HepG2 (cell line): ENCODE results near the gene HSPB7. TPM values are rescaled to one million over a fixed set of nuclear protein-coding genes. Genes with fewer than 3 reads are reported as not detected.
A peak's percentile ranks its signal among the peaks of the same experiment; 100 is the strongest.

Source experiments
- ADNP ChIP-seq: sonication (generic); formaldehyde crosslinking; IDR thresholded peaks from 2 replicates; pipeline ENCODE4 v1.4.0; 2020; ENCODE audit warnings: missing genetic modification reagents
- ASH2L ChIP-seq: fragments of 300-600, 200-600 bp; sonication (generic); IDR thresholded peaks from 2 replicates; pipeline ENCODE4 v1.7.0; 2017; ENCODE audit warnings: low read depth, mild to moderate bottlenecking, moderate library complexity, mixed read lengths, low read length; ENCODE audit not compliant: insufficient read length
- ATAD3A ChIP-seq: sonication (generic); formaldehyde crosslinking; IDR thresholded peaks from 2 replicates; pipeline ENCODE4 v1.4.0; 2020; ENCODE audit warnings: missing genetic modification reagents
- HMGA1 ChIP-seq: sonication (generic); formaldehyde crosslinking; conservative IDR thresholded peaks from 2 replicates; pipeline ENCODE4 v1.4.0; 2020; ENCODE audit warnings: missing genetic modification reagents
- MATR3 ChIP-seq: sonication (generic); formaldehyde crosslinking; IDR thresholded peaks from 2 replicates; pipeline ENCODE4 v1.4.0; 2020; ENCODE audit warnings: missing genetic modification reagents
- MBNL3 ChIP-seq: fragments of 250-450 bp; sonication (Bioruptor Pico); conservative IDR thresholded peaks from 2 replicates; pipeline ENCODE4 v1.8.0; 2022; ENCODE audit warnings: mild to moderate bottlenecking, inconsistent platforms
- MXI1 ChIP-seq: IDR thresholded peaks from 3 replicates; pipeline ENCODE4 v1.6.1; 2012; ENCODE audit warnings: low read depth, low read length, inconsistent platforms, borderline replicate concordance
- TIGD3 ChIP-seq: sonication (generic); formaldehyde crosslinking; IDR thresholded peaks from 2 replicates; pipeline ENCODE4 v1.5.1; 2020; ENCODE audit warnings: mild to moderate bottlenecking, missing genetic modification reagents, borderline replicate concordance
- TRAFD1 ChIP-seq: sonication (generic); formaldehyde crosslinking; IDR thresholded peaks from 2 replicates; pipeline ENCODE4 v1.5.1; 2020; ENCODE audit warnings: missing genetic modification reagents, mild to moderate bottlenecking, borderline replicate concordance
- ZBTB37 ChIP-seq: sonication (generic); formaldehyde crosslinking; IDR thresholded peaks from 2 replicates; pipeline ENCODE4 v1.4.0; 2020; ENCODE audit warnings: mild to moderate bottlenecking, missing genetic modification reagents
- ZFP37 ChIP-seq: sonication (generic); formaldehyde crosslinking; IDR thresholded peaks from 2 replicates; pipeline ENCODE4 v1.4.0; 2020; ENCODE audit warnings: missing genetic modification reagents, borderline replicate concordance
- ZNF563 ChIP-seq: sonication (generic); formaldehyde crosslinking; IDR thresholded peaks from 2 replicates; pipeline ENCODE4 v1.8.0; 2022; ENCODE audit warnings: mild to moderate bottlenecking, moderate library complexity, missing genetic modification reagents
- ZNF747 ChIP-seq: sonication (generic); formaldehyde crosslinking; IDR thresholded peaks from 2 replicates; pipeline ENCODE4 v1.8.1; 2023; ENCODE audit warnings: missing genetic modification reagents, mild to moderate bottlenecking, borderline replicate concordance
- polyA plus RNA-seq, 8 experiments: library from polyadenylated mRNA; depleted of rRNA in 3 of 8; stranded (reverse) in 7 of 8; unstranded in 1 of 8; fragments of >200 nt; fragmentation: Illumina TruSeq in 4 of 8; extraction: Trizol in 4 of 8; gene quantifications; 2 replicates each; pipeline versions ENCODE4 v1.2.1 to v1.2.3, GENCODE V29; 2011 to 2016; ENCODE audit warnings: low read depth in 4 of 8, missing spikeins in 1 of 8, mixed read lengths in 1 of 8; ENCODE audit not compliant: insufficient read depth in 1 of 8
- total RNA-seq, 5 experiments: library from RNA; depleted of rRNA; stranded (reverse); fragments of >200 nt; fragmentation: Illumina TruSeq; extraction: Trizol; gene quantifications; 2 replicates each; pipeline ENCODE4 v1.2.3, GENCODE V29; 2016; ENCODE audit warnings: low read depth in 1 of 5
- TF ChIP-seq, protein P1 (sequence below): sonication (generic); formaldehyde crosslinking; IDR thresholded peaks from 2 replicates; pipeline ENCODE4 v1.5.0; 2020; ENCODE audit warnings: mild to moderate bottlenecking, missing genetic modification reagents, borderline replicate concordance

HSPB7 gene
- total and polyA plus RNA-seq, 2 of the 13 experiments (the other 11 are each of a cell fraction or from before 2014, with no cell fraction given): 0.20 TPM; not detected in 1

DNA sequence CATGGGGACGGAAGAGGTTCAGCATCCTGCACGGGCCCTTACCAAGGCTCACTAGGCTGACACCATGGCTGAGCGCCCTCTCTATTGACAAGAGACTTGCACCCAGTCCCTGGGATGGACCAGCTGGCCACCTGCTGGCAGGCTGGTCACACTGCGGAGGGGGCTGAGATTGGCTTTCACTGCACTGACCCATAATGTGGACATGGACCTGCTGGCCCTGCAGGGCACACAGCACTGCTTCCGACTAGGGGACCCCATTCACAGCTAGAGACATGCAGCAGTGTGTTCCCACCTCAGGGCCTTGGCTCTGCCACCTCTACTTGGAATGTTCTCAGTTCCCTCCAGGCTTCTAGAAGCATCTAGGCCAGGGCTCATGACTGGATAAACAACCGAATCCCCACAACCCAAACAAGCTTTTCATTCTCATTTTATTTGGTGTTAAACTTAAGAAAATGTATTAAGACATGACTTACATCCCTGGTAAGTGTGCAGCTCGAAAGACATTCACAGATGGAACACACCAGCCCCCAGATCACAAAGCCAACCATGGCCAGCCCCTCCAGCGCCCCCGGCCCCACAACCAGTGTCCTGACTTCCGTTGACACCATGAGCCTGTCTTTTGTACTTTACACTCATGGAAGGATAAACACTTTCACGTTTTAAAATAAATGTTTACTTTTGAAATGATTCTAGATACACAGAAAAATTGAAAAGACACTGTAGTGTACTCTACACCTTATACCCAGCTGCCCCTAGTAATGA lies 23.1 kb downstream of the HSPB7 start (continued):
- TF ChIP-seq ZNF563 (CRISPR knock-in tag) (no peak), HMGA1 (no peak), MXI1 (peak; percentile 30; the same call in 1 of the 3 replicates), TIGD3 (CRISPR knock-in tag) (no peak), ZNF747 (CRISPR knock-in tag) (peak; percentile 73; the same call in 1 of the 2 replicates), ZBTB37 (CRISPR knock-in tag) (no peak), TRAFD1 (CRISPR knock-in tag) (no peak), ASH2L (no peak), ADNP (CRISPR knock-in tag) (peak; percentile 38; the same call in 1 of the 2 replicates), MATR3 (CRISPR knock-in tag) (no peak), ATAD3A (CRISPR knock-in tag) (no peak), MBNL3 (no peak), ZFP37 (no peak)
- TF ChIP-seq, protein P1, sequence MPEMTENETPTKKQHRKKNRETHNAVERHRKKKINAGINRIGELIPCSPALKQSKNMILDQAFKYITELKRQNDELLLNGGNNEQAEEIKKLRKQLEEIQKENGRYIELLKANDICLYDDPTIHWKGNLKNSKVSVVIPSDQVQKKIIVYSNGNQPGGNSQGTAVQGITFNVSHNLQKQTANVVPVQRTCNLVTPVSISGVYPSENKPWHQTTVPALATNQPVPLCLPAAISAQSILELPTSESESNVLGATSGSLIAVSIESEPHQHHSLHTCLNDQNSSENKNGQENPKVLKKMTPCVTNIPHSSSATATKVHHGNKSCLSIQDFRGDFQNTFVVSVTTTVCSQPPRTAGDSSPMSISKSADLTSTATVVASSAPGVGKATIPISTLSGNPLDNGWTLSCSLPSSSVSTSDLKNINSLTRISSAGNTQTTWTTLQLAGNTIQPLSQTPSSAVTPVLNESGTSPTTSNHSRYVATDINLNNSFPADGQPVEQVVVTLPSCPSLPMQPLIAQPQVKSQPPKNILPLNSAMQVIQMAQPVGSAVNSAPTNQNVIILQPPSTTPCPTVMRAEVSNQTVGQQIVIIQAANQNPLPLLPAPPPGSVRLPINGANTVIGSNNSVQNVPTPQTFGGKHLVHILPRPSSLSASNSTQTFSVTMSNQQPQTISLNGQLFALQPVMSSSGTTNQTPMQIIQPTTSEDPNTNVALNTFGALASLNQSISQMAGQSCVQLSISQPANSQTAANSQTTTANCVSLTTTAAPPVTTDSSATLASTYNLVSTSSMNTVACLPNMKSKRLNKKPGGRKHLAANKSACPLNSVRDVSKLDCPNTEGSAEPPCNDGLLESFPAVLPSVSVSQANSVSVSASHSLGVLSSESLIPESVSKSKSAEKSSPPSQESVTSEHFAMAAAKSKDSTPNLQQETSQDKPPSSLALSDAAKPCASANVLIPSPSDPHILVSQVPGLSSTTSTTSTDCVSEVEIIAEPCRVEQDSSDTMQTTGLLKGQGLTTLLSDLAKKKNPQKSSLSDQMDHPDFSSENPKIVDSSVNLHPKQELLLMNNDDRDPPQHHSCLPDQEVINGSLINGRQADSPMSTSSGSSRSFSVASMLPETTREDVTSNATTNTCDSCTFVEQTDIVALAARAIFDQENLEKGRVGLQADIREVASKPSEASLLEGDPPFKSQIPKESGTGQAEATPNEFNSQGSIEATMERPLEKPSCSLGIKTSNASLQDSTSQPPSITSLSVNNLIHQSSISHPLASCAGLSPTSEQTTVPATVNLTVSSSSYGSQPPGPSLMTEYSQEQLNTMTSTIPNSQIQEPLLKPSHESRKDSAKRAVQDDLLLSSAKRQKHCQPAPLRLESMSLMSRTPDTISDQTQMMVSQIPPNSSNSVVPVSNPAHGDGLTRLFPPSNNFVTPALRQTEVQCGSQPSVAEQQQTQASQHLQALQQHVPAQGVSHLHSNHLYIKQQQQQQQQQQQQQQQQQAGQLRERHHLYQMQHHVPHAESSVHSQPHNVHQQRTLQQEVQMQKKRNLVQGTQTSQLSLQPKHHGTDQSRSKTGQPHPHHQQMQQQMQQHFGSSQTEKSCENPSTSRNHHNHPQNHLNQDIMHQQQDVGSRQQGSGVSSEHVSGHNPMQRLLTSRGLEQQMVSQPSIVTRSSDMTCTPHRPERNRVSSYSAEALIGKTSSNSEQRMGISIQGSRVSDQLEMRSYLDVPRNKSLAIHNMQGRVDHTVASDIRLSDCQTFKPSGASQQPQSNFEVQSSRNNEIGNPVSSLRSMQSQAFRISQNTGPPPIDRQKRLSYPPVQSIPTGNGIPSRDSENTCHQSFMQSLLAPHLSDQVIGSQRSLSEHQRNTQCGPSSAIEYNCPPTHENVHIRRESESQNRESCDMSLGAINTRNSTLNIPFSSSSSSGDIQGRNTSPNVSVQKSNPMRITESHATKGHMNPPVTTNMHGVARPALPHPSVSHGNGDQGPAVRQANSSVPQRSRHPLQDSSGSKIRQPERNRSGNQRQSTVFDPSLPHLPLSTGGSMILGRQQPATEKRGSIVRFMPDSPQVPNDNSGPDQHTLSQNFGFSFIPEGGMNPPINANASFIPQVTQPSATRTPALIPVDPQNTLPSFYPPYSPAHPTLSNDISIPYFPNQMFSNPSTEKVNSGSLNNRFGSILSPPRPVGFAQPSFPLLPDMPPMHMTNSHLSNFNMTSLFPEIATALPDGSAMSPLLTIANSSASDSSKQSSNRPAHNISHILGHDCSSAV (CRISPR knock-in tag): no peak
